HEK293T (cell line): ENCODE data around the gene ELP5.

Experiments used
- ARNT ChIP-seq: fragments of 450-650 bp; IDR thresholded peaks from 2 replicates; pipeline ENCODE4 v1.6.1; 2017; ENCODE audit warnings: mild to moderate bottlenecking
- BHLHE40 ChIP-seq: fragments of 450-650 bp; IDR thresholded peaks from 2 replicates; pipeline ENCODE4 v1.6.1; 2016; ENCODE audit warnings: mild to moderate bottlenecking, moderate library complexity, borderline replicate concordance
- ELF4 ChIP-seq: fragments of 450-650 bp; IDR thresholded peaks from 2 replicates; pipeline ENCODE4 v1.6.1; 2017; ENCODE audit warnings: antibody characterized with exemption
- FOXA1 ChIP-seq: fragments of 450-650 bp; IDR thresholded peaks from 2 replicates; pipeline ENCODE4 v1.6.1; 2016; ENCODE audit warnings: mild to moderate bottlenecking
- HDGF ChIP-seq: fragments of 450-650 bp; IDR thresholded peaks from 2 replicates; pipeline ENCODE4 v1.6.1; 2017; ENCODE audit warnings: antibody characterized with exemption, borderline replicate concordance
- LEF1 ChIP-seq: fragments of 450-650 bp; IDR thresholded peaks from 2 replicates; pipeline ENCODE4 v1.6.1; 2017; ENCODE audit warnings: mild to moderate bottlenecking, borderline replicate concordance
- SP1 ChIP-seq: fragments of 450-650 bp; IDR thresholded peaks from 2 replicates; pipeline ENCODE4 v1.6.1; 2017
- SUZ12 ChIP-seq: fragments of 450-650 bp; IDR thresholded peaks from 2 replicates; pipeline ENCODE4 v1.6.1; 2016; ENCODE audit warnings: mild to moderate bottlenecking

- TF ChIP-seq LEF1 (no peak), BHLHE40 (no peak), HDGF (no peak), SP1 (no peak), FOXA1 (no peak), SUZ12 (no peak), ELF4 (no peak), ARNT (peak; percentile 7; the same call in 1 of the 2 replicates)
Observed at GRCh38 chr17:7296189-7296861, 44.3 kb downstream of the ELP5 start.
